Peyer's patch (tissue), 4 donors: ENCODE results near the gene MYO5C. TPM values are rescaled to one million over a fixed set of nuclear protein-coding genes. Genes with fewer than 3 reads are reported as not detected.

Experiments
- DNase-seq, 3 donors: peaks; one replicate each; pipeline ENCODE4 v3.0.0-alpha.2; 2017 to 2019
- H3K27ac ChIP-seq, 4 donors: fragments of 200-600 bp; sonication (generic); one replicate each; pipeline ENCODE4 v1.5.1; 2016 to 2019
- H3K27me3 ChIP-seq, 2 donors: fragments of 200-600 bp; sonication (generic); one replicate each; pipeline ENCODE4 v1.5.1; 2019
- H3K36me3 ChIP-seq, 3 donors: fragments of 200-600 bp; sonication (generic); one replicate each; pipeline ENCODE4 v1.5.1; 2016 to 2019
- H3K4me1 ChIP-seq, 4 donors: fragments of 200-600 bp; sonication (generic); one replicate each; pipeline ENCODE4 v1.5.1; 2016 to 2019
- H3K4me3 ChIP-seq, 4 donors: fragments of 200-600 bp; sonication (generic); 1 replicate in 3 of 4; 2 replicates in 1 of 4; pipeline ENCODE4 v1.5.1; 2016 to 2019; ENCODE audit warnings: mild to moderate bottlenecking in 1 of 4
- H3K9me3 ChIP-seq, 4 donors: fragments of 200-600 bp; sonication (generic); one replicate each; pipeline ENCODE4 v1.5.1; 2016 to 2019; ENCODE audit warnings: mild to moderate bottlenecking in 1 of 4
- POLR2A ChIP-seq, 2 donors: fragments of 450-650 bp; IDR thresholded peaks; one replicate each; pipeline ENCODE4 v1.5.1; 2017; ENCODE audit warnings: antibody characterized with exemption in 2 of 2, mild to moderate bottlenecking in 2 of 2, moderate library complexity in 2 of 2
- total RNA-seq, 4 donors: library from RNA; depleted of rRNA; stranded (reverse); fragments of >200 nt; gene quantifications; one replicate each; pipeline ENCODE4 v1.1.0, GENCODE V29; 2016
- TF ChIP-seq, protein P1 (sequence below), 6 experiments: fragments of 450-650 bp in 4 of 6; fragments of 200-600 bp in 2 of 6; sonication (generic) in 1 of 6; IDR thresholded peaks; one replicate each; pipeline ENCODE4 v1.5.1; 2017 to 2019; ENCODE audit warnings: antibody characterized with exemption in 6 of 6, mild to moderate bottlenecking in 3 of 6, moderate library complexity in 1 of 6

Gene MYO5C
- total RNA-seq, 4 donors from 2014 or later, result 29.1 to 60.2 (median 45.4) TPM

- Histone ChIP-seq H3K27ac (no peak overlapping the region), H3K4me3 (no peak overlapping the region), H3K9me3 (no peaks in the 10 kb centered on the region), H3K27me3 (no peaks in the 10 kb centered on the region), H3K4me1 (no peaks in the 10 kb centered on the region), H3K36me3 (no peaks in the 10 kb centered on the region)
- DNase-seq, result no peak
- TF ChIP-seq, protein P1, sequence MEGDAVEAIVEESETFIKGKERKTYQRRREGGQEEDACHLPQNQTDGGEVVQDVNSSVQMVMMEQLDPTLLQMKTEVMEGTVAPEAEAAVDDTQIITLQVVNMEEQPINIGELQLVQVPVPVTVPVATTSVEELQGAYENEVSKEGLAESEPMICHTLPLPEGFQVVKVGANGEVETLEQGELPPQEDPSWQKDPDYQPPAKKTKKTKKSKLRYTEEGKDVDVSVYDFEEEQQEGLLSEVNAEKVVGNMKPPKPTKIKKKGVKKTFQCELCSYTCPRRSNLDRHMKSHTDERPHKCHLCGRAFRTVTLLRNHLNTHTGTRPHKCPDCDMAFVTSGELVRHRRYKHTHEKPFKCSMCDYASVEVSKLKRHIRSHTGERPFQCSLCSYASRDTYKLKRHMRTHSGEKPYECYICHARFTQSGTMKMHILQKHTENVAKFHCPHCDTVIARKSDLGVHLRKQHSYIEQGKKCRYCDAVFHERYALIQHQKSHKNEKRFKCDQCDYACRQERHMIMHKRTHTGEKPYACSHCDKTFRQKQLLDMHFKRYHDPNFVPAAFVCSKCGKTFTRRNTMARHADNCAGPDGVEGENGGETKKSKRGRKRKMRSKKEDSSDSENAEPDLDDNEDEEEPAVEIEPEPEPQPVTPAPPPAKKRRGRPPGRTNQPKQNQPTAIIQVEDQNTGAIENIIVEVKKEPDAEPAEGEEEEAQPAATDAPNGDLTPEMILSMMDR (IDR thresholded peaks at IDR 0.05), result no peak
- no peak for TF ChIP-seq POLR2A (IDR thresholded peaks at IDR 0.05)
Measured at GRCh38 chr15:52255935-52256334, 39.7 kb downstream of the MYO5C start.

DNA sequence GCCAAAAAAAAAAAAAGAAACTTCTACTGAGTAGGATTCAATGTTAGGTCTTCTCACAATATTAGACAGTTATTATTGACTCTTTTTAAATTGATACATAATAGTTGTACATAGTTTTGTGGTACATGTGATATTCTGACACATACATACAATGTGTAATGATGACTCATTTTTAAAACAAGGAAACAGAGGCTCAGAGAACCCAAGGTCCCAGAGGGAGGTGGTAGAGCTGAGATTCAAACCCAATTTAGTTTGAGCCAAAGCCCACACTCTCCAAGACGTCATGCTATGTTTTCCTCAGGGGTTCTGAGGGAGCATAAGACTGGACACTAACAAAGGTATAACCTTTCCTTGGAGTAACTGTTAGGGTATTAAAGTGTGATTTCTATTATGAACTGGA is 40.6 kb downstream of the MYO5C start:
- H3K9me3 ChIP-seq, result no peaks in the 10 kb centered on the region
- no peak overlapping the region for H3K4me3 ChIP-seq
- no peaks in the 10 kb centered on the region for H3K36me3 ChIP-seq
- no peaks in the 10 kb centered on the region for H3K4me1 ChIP-seq
- H3K27ac ChIP-seq, result no peak overlapping the region
- DNase-seq, result no peak
- H3K27me3 ChIP-seq, result no peaks in the 10 kb centered on the region
- TF ChIP-seq, protein P1 (IDR thresholded peaks at IDR 0.05), result no peak
- TF ChIP-seq POLR2A (IDR thresholded peaks at IDR 0.05), result no peak

DNA sequence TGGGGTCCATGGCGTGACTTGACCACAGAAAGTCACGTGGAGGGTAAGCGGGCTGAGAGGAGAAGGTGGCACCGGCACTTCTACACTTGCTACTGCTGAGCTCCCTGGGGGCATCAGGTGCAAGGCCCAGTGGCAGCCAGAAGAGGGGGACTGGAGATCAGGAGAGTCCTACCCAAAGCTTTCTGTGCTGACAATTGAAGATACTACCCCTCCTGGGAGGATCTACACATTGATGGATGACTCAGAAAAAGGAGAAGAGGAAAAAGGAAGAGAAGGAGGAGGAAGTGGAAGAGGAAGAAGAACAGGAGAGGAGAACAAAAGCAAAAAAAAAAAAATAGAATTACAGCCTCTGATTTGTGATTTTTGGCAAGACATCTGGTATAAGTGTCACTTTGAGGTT is 41.2 kb downstream of the MYO5C start:
- TF ChIP-seq, protein P1 (IDR thresholded peaks at IDR 0.05), result no peak
- no peak for TF ChIP-seq POLR2A (IDR thresholded peaks at IDR 0.05)
- DNase-seq, result no peak
- no peaks in the 10 kb centered on the region for H3K27me3 ChIP-seq
- H3K36me3 ChIP-seq, result no peaks in the 10 kb centered on the region
- no peak overlapping the region for H3K4me3 ChIP-seq
- H3K4me1 ChIP-seq, result no peaks in the 10 kb centered on the region
- no peak overlapping the region for H3K27ac ChIP-seq
- H3K9me3 ChIP-seq, result no peaks in the 10 kb centered on the region

- no peak for DNase-seq
- H3K27ac ChIP-seq, result peak overlapping the region in 1 of 4 donors; percentile 39
Measured at GRCh38 chr15:52252781-52253180, 42.8 kb downstream of the MYO5C start.

GRCh38 chr15:52251144-52251860 is 44.3 kb downstream of the MYO5C start:
- no peak overlapping the region for H3K27ac ChIP-seq
- H3K4me3 ChIP-seq, result no peak overlapping the region
- no peaks in the 10 kb centered on the region for H3K27me3 ChIP-seq
- H3K36me3 ChIP-seq, result peaks cover 0 to 3% (median 0%) of the 10 kb centered on the region in 3 donors
- DNase-seq, result no peak
- no peak for TF ChIP-seq POLR2A (IDR thresholded peaks at IDR 0.05)
- TF ChIP-seq, protein P1 (IDR thresholded peaks at IDR 0.05), result no peak
- H3K9me3 ChIP-seq, result no peaks in the 10 kb centered on the region
- no peaks in the 10 kb centered on the region for H3K4me1 ChIP-seq

More at GRCh38 chr15:52252781-52253180, 42.8 kb downstream of the MYO5C start:
- H3K27me3 ChIP-seq, result no peaks in the 10 kb centered on the region
- TF ChIP-seq POLR2A (IDR thresholded peaks at IDR 0.05), result no peak
- TF ChIP-seq, protein P1 (IDR thresholded peaks at IDR 0.05), result no peak
- no peak overlapping the region for H3K4me3 ChIP-seq
- peaks cover 0 to 3% (median 0%) of the 10 kb centered on the region in 3 donors for H3K36me3 ChIP-seq
- H3K9me3 ChIP-seq, result no peaks in the 10 kb centered on the region
- H3K4me1 ChIP-seq, result no peaks in the 10 kb centered on the region
